Prostate gland (tissue), 2 donors: ENCODE data around the gene PMFBP1. TPM values are rescaled to one million over a fixed set of nuclear protein-coding genes. Genes with fewer than 3 reads are reported as not detected.

Source experiments
- DNase-seq: peaks from one replicate; pipeline ENCODE4 v3.0.0-alpha.2; 2019; ENCODE audit warnings: low spot score
- H3K27ac ChIP-seq, 2 donors: fragments of 200-600 bp; sonication (generic); 2 replicates each; pipeline ENCODE4 v1.5.1; 2017 to 2019
- H3K27me3 ChIP-seq: fragments of 200-600 bp; sonication (generic); replicated peaks from 2 replicates; pipeline ENCODE4 v1.5.1; 2019; ENCODE audit not compliant: insufficient read depth
- H3K36me3 ChIP-seq, 2 donors: fragments of 200-600 bp; sonication (generic); 1 replicate in 1 of 2; 2 replicates in 1 of 2; pipeline versions ENCODE4 v1.5.1 to v1.8.1; 2017 to 2019
- H3K4me1 ChIP-seq: fragments of 200-600 bp; sonication (generic); replicated peaks from 2 replicates; pipeline ENCODE4 v1.5.1; 2019
- H3K4me3 ChIP-seq, 2 donors: fragments of 200-600 bp; sonication (generic); 2 replicates each; pipeline ENCODE4 v1.5.1; 2017 to 2019
- H3K9me3 ChIP-seq: fragments of 200-600 bp; sonication (generic); 2 replicates; pipeline ENCODE4 v1.5.1; 2017
- POLR2A ChIP-seq: fragments of 450-650 bp; IDR thresholded peaks from one replicate; pipeline ENCODE4 v1.6.1; 2016; ENCODE audit warnings: antibody characterized with exemption, mild to moderate bottlenecking
- POLR2AphosphoS5 ChIP-seq: sonication (generic); formaldehyde crosslinking; IDR thresholded peaks from one replicate; pipeline ENCODE4 v1.6.1; 2017; ENCODE audit warnings: antibody characterized with exemption
- WGBS: methylation state at CpG from one replicate; pipeline ENCODE4 v1.1.5; 2018; 5-methylcytosine and 5-hydroxymethylcytosine counted together
- intact Hi-C: fragments of 100-400 bp; cut with DNase I; formaldehyde crosslinking; loops from one replicate; pipeline ENCODE4 v1.14.2; 2022
- total RNA-seq, 2 donors: library from RNA; depleted of rRNA; stranded (reverse); fragments of >200 nt; gene quantifications; one replicate each; pipeline ENCODE4 v1.1.0, GENCODE V29; 2016
- TF ChIP-seq, protein P1 (sequence below), 4 experiments: fragments of 200-600 bp in 2 of 4; fragments of 450-650 bp in 2 of 4; sonication (generic) in 2 of 4; IDR thresholded peaks; 1 replicate in 3 of 4; 2 replicates in 1 of 4; pipeline ENCODE4 v1.5.1; 2016 to 2019; ENCODE audit warnings: antibody characterized with exemption in 4 of 4, mild to moderate bottlenecking in 2 of 4, moderate library complexity in 2 of 4

PMFBP1 gene
- total RNA-seq, 2 donors from 2014 or later: 1.7 to 5.2 TPM

- TF ChIP-seq POLR2A: no peak
- TF ChIP-seq POLR2AphosphoS5: no peak
- TF ChIP-seq, protein P1, sequence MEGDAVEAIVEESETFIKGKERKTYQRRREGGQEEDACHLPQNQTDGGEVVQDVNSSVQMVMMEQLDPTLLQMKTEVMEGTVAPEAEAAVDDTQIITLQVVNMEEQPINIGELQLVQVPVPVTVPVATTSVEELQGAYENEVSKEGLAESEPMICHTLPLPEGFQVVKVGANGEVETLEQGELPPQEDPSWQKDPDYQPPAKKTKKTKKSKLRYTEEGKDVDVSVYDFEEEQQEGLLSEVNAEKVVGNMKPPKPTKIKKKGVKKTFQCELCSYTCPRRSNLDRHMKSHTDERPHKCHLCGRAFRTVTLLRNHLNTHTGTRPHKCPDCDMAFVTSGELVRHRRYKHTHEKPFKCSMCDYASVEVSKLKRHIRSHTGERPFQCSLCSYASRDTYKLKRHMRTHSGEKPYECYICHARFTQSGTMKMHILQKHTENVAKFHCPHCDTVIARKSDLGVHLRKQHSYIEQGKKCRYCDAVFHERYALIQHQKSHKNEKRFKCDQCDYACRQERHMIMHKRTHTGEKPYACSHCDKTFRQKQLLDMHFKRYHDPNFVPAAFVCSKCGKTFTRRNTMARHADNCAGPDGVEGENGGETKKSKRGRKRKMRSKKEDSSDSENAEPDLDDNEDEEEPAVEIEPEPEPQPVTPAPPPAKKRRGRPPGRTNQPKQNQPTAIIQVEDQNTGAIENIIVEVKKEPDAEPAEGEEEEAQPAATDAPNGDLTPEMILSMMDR (IDR thresholded peaks at IDR 0.05): no peak
- 92% methylated on average over 12 of the region's 12 CpGs for WGBS
- DNase-seq: no peak
- Histone ChIP-seq H3K27me3 (no peaks in the 10 kb centered on the region), H3K9me3 (no peaks in the 10 kb centered on the region), H3K27ac (no peak overlapping the region), H3K36me3 (peaks cover 36 to 58% of the 10 kb centered on the region in 2 donors), H3K4me3 (no peak overlapping the region), H3K4me1 (no peaks in the 10 kb centered on the region)
- intact Hi-C loops: no loop called here
Observed at GRCh38 chr16:72109966-72110530, 61.9 kb downstream of the PMFBP1 start.

- Histone ChIP-seq H3K36me3 (peaks cover 42 to 65% of the 10 kb centered on the region in 2 donors), H3K27me3 (no peaks in the 10 kb centered on the region), H3K9me3 (no peaks in the 10 kb centered on the region), H3K4me1 (no peaks in the 10 kb centered on the region), H3K4me3 (no peak overlapping the region), H3K27ac (no peak overlapping the region)
- WGBS: 93% methylated on average over 12 of the region's 12 CpGs
- no peak for DNase-seq
- no peak for TF ChIP-seq POLR2A
- TF ChIP-seq, protein P1 (IDR thresholded peaks at IDR 0.05): no peak
- no peak for TF ChIP-seq POLR2AphosphoS5
- intact Hi-C loops: no loop called here
Observed at GRCh38 chr16:72109300-72109699, 62.7 kb downstream of the PMFBP1 start.

- H3K27me3 ChIP-seq: no peaks in the 10 kb centered on the region
- H3K27ac ChIP-seq: no peak overlapping the region
- no peaks in the 10 kb centered on the region for H3K4me1 ChIP-seq
- H3K4me3 ChIP-seq: no peak overlapping the region
- peaks cover 49 to 73% of the 10 kb centered on the region in 2 donors for H3K36me3 ChIP-seq
- no peaks in the 10 kb centered on the region for H3K9me3 ChIP-seq
- TF ChIP-seq POLR2A (no peak), POLR2AphosphoS5 (no peak)
- TF ChIP-seq, protein P1 (IDR thresholded peaks at IDR 0.05): no peak
- WGBS: 92% methylated on average over 16 of the region's 16 CpGs
- DNase-seq: no peak
- intact Hi-C loops: no loop called here
Observed at GRCh38 chr16:72108353-72109102, 63.4 kb downstream of the PMFBP1 start.

GRCh38 chr16:72107371-72107770 is 64.6 kb downstream of the PMFBP1 start:
- intact Hi-C loops: no loop called here
- 96% methylated on average over 17 of the region's 17 CpGs for WGBS
- H3K9me3 ChIP-seq: no peaks in the 10 kb centered on the region
- no peaks in the 10 kb centered on the region for H3K4me1 ChIP-seq
- H3K36me3 ChIP-seq: peaks cover 54 to 81% of the 10 kb centered on the region in 2 donors
- H3K27ac ChIP-seq: no peak overlapping the region
- no peak overlapping the region for H3K4me3 ChIP-seq
- H3K27me3 ChIP-seq: no peaks in the 10 kb centered on the region
- no peak for DNase-seq
- no peak for TF ChIP-seq POLR2A
- TF ChIP-seq, protein P1 (IDR thresholded peaks at IDR 0.05): no peak
- TF ChIP-seq POLR2AphosphoS5: no peak

- intact Hi-C loops: no loop called here
- peaks cover 53 to 80% of the 10 kb centered on the region in 2 donors for H3K36me3 ChIP-seq
- H3K4me1 ChIP-seq: no peaks in the 10 kb centered on the region
- 97% methylated on average over 12 of the region's 12 CpGs for WGBS
- DNase-seq: no peak
- H3K9me3 ChIP-seq: no peaks in the 10 kb centered on the region
- H3K4me3 ChIP-seq: no peak overlapping the region
- TF ChIP-seq, protein P1 (IDR thresholded peaks at IDR 0.05): no peak
- TF ChIP-seq POLR2AphosphoS5 (no peak), POLR2A (no peak)
- H3K27me3 ChIP-seq: no peaks in the 10 kb centered on the region
- no peak overlapping the region for H3K27ac ChIP-seq
Observed at GRCh38 chr16:72105978-72106377, 66.0 kb downstream of the PMFBP1 start.
